Naive B cell (primary cell): ENCODE data around the gene RYR3. TPM values are rescaled to one million over a fixed set of nuclear protein-coding genes. Genes with fewer than 3 reads are reported as not detected.
A peak's percentile ranks its signal among the peaks of the same experiment; 100 is the strongest.

Experiments used
- ATAC-seq, 2 donors: fragments of 150-1000 bp; cut with Tn5 transposase; 2 replicates each; pipeline ENCODE4 v1.10.0; 2021; ENCODE audit warnings: low read depth in 2 of 2, mild to moderate bottlenecking in 2 of 2, moderate library complexity in 2 of 2
- DNase-seq: peaks from one replicate; pipeline ENCODE4 v3.0.0; 2022
- H3K27ac Mint-ChIP-seq, 6 donors: one replicate each; pipeline ENCODE4 v1.8.0; 2020 to 2022; ENCODE audit warnings: mild to moderate bottlenecking in 6 of 6, mixed read lengths in 6 of 6, moderate library complexity in 5 of 6, inconsistent platforms in 2 of 6
- H3K27me3 Mint-ChIP-seq, 3 donors: one replicate each; pipeline ENCODE4 v1.8.0; 2021 to 2022; ENCODE audit warnings: mixed read lengths in 3 of 3, mild to moderate bottlenecking in 1 of 3
- H3K36me3 Mint-ChIP-seq, 2 donors: one replicate each; pipeline ENCODE4 v1.8.0; 2020 to 2022; ENCODE audit warnings: mixed read lengths in 2 of 2, inconsistent platforms in 1 of 2, mild to moderate bottlenecking in 1 of 2
- H3K4me1 Mint-ChIP-seq, 3 donors: one replicate each; pipeline ENCODE4 v1.8.0; 2020 to 2022; ENCODE audit warnings: mixed read lengths in 3 of 3, inconsistent platforms in 1 of 3, mild to moderate bottlenecking in 1 of 3, moderate library complexity in 1 of 3
- H3K4me3 Mint-ChIP-seq, 8 donors: one replicate each; pipeline ENCODE4 v1.8.0; 2020 to 2022; ENCODE audit warnings: mild to moderate bottlenecking in 8 of 8, mixed read lengths in 8 of 8, moderate library complexity in 8 of 8, inconsistent platforms in 2 of 8
- H3K9me3 Mint-ChIP-seq, 7 donors: one replicate each; pipeline ENCODE4 v1.8.0; 2020 to 2022; ENCODE audit warnings: mixed read lengths in 7 of 7, mild to moderate bottlenecking in 5 of 7, inconsistent platforms in 2 of 7, moderate library complexity in 1 of 7
- polyA plus RNA-seq, 6 donors: library from polyadenylated mRNA; unstranded; fragments of 300-500 nt; fragmentation: Illumina TruSeq; gene quantifications; one replicate each; pipeline ENCODE4 v1.2.3, GENCODE V29; 2021; ENCODE audit warnings: low read depth in 6 of 6

RYR3 gene
- polyA plus RNA-seq, 6 donors from 2014 or later = 0.14 to 0.86 (median 0.23) TPM

DNA sequence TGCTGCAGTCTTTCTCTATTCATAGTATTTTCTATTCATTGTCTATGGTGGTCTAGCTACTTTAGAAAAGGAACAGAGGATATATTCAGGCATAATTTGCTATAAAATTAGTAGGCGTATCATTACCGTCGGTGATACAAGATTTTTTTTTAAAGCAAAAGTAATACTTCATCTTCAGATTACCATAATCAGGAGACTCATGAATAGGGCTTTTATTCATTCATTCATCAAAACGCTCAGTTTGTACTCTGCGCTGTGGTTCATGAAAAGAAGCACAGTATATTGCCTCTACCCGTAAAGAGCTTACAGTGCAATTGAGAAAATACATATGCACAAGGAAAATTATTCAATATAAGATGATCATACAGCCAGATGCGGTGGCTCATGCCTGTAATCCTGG, 520.9 kb downstream of the RYR3 start:
- H3K9me3 Mint-ChIP-seq = peaks cover 0 to 12% (median 0%) of the 10 kb centered on the region in 7 donors
- no peaks in the 10 kb centered on the region for H3K4me1 Mint-ChIP-seq
- no peak overlapping the region for H3K27ac Mint-ChIP-seq
- DNase-seq (no peak), ATAC-seq (no peak)
- H3K36me3 Mint-ChIP-seq = no peaks in the 10 kb centered on the region
- no peak overlapping the region for H3K4me3 Mint-ChIP-seq
- H3K27me3 Mint-ChIP-seq = peaks cover 0 to 7% (median under 1%) of the 10 kb centered on the region in 3 donors

DNA sequence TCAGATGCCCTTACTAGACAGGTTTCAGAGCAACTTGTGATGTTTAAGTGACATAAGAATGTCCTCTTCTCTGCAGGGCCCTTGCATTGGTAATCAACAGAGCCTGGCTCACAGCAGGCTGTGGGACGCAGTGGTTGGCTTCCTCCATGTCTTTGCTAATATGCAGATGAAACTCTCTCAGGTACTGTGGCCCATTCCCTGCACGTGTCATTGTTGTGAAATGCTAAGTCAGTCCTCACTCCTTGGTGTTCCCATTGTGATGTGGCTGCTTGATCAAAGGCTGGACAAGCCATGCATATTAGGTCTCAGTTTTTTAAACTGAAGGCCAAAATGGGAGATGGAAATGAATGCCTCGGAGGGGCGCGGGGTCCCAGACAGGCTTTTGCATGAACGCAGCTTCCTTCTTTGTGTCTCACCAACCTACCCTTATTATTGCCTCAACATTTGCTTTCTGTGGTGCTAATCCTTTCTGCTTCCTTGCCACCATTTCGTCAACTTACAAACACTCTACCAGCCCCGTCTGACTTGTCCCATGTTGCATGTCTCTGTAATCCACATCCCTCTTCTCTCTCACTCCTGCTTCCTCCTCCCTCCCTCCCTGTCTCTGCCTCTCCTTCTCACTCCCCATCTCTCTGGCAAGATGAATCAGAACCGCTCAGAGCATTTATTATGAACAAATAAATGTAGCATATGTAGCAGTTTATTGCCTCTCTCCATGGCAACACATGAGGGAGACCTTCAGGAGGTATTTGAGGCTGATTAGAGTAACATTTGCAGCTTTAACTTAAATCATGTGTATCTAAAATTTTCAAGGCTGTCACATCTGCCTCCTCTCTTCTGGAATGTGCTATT, 524.4 kb downstream of the RYR3 start:
- Mint-ChIP-seq H3K27me3 (peaks cover 0 to 9% (median 4%) of the 10 kb centered on the region in 3 donors), H3K36me3 (no peaks in the 10 kb centered on the region), H3K27ac (no peak overlapping the region), H3K9me3 (peaks cover 0 to 2% (median 0%) of the 10 kb centered on the region in 7 donors), H3K4me3 (no peak overlapping the region), H3K4me1 (no peaks in the 10 kb centered on the region)
- ATAC-seq (no peak), DNase-seq (no peak)

DNA sequence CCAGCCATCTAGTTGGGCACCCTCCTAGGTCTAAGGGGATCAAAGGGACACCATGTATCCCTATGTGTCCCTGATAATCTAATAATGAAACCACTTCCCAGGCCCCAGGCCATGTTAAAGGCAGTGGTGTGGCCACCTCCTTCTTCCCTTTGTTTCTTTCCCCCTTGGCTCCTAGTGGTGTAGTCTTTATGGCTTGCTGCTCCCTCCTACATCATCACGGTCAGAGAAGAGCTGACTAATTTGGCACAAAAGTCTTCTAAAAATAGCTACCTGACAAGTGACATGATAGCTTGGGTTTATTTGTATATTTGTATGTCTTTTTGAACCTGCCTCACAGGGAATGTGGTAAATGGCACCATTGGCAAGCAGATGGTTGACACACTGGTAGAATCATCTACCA, 526.5 kb downstream of the RYR3 start:
- H3K4me3 Mint-ChIP-seq = peak overlapping the region in 1 of 8 donors; percentile 53
- H3K9me3 Mint-ChIP-seq = peaks cover 0 to 2% (median 0%) of the 10 kb centered on the region in 7 donors
- DNase-seq (no peak), ATAC-seq (no peak)
- H3K27me3 Mint-ChIP-seq = peaks cover 0 to 20% (median 9%) of the 10 kb centered on the region in 3 donors
- no peaks in the 10 kb centered on the region for H3K4me1 Mint-ChIP-seq
- H3K36me3 Mint-ChIP-seq = no peaks in the 10 kb centered on the region
- no peak overlapping the region for H3K27ac Mint-ChIP-seq

DNA sequence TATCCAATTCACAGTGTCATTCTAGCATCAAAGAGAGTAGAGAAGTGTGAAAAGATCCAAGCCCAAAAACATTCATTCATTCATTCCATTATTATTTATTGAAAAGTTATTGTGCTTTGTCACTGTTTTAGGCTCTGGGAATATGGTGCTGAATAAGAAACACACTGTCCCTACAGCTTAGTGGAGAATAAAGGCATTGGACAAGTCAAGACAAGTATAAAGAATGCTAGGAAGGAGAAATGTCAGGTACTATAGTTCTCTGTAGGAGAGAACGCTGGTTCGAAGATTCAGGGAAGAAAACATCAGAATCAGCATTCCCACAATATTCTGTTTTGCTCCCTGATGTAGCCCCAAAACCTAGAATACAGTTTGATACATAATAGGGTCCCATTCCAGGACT, 528.8 kb downstream of the RYR3 start:
- DNase-seq = no peak
- Mint-ChIP-seq H3K27ac (no peak overlapping the region), H3K36me3 (no peaks in the 10 kb centered on the region), H3K9me3 (no peaks in the 10 kb centered on the region), H3K4me1 (no peaks in the 10 kb centered on the region), H3K27me3 (peaks cover 0 to 22% (median 11%) of the 10 kb centered on the region in 3 donors), H3K4me3 (no peak overlapping the region)
- no peak for ATAC-seq

DNA sequence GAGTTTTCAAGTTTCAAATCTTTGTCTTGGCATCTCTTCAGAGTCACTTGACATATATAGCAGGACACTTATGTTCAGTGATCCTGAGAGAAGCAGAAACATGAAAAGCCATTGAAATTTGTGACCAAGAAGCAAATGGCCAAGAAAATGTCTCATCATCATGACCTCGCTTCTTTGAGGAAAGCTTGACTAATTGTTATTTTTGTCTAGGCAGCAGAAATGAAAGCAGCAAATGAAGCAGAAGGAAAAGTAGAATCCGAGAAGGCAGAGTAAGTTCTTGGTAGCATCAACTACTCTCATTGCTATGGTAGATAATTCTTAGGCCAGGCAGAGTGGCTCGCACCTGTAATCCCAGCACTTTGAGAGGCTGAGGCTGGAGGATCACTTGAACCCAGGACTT, 529.8 kb downstream of the RYR3 start:
- H3K36me3 Mint-ChIP-seq = no peaks in the 10 kb centered on the region
- no peak for ATAC-seq

DNA sequence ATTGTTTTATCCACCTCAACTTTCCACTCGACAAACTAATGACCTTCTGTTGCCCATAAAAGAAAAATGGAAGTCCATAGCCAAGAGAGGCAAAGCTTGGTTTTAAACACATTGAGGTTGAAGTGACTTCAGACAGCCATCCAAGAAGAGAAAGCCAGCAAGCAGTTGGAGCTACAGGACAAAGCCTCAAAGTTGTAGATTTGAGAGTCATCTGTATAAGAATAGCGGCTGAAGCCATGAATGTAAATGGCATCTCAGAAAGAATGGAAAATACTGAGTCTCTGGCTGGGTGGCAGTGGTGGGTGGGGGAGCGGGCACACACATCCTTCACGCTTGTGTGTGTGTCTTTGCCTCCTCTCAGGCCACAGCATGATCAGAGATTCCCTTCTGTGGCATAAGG, 533.4 kb downstream of the RYR3 start:
- no peak overlapping the region for H3K27ac Mint-ChIP-seq
- H3K4me1 Mint-ChIP-seq = no peaks in the 10 kb centered on the region
- DNase-seq (no peak), ATAC-seq (no peak)
- no peaks in the 10 kb centered on the region for H3K9me3 Mint-ChIP-seq
- no peaks in the 10 kb centered on the region for H3K36me3 Mint-ChIP-seq
- H3K4me3 Mint-ChIP-seq = no peak overlapping the region
- peaks cover 0 to 22% (median 11%) of the 10 kb centered on the region in 3 donors for H3K27me3 Mint-ChIP-seq

More for the DNA sequence above, 529.8 kb downstream of the RYR3 start:
- Mint-ChIP-seq H3K27me3 (peaks cover 0 to 22% (median 11%) of the 10 kb centered on the region in 3 donors), H3K4me3 (no peak overlapping the region), H3K4me1 (no peaks in the 10 kb centered on the region), H3K9me3 (no peaks in the 10 kb centered on the region), H3K27ac (no peak overlapping the region)
- no peak for DNase-seq

DNA sequence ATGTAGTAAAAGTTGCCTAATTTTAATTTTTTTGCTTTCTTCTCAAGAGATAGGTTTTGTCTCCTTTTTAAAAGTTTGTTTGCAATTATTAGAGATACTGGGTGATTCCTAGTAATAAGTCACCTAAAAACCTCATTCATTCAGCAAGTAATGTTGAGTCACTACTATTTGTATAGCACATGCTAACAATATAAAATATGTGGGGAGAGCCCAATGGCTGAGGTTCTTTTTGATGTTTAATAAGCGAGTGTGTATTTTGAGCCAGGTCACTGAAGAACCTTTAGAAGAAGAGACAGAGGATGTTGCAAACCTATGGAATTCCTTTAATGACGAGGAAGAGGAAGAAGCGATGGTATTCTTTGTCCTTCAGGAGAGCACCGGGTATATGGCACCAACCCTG, 533.8 kb downstream of the RYR3 start:
- Mint-ChIP-seq H3K9me3 (no peaks in the 10 kb centered on the region), H3K36me3 (no peaks in the 10 kb centered on the region), H3K27me3 (peaks cover 0 to 18% (median 11%) of the 10 kb centered on the region in 3 donors), H3K4me3 (no peak overlapping the region), H3K4me1 (no peaks in the 10 kb centered on the region), H3K27ac (no peak overlapping the region)
- DNase-seq (no peak), ATAC-seq (no peak)

DNA sequence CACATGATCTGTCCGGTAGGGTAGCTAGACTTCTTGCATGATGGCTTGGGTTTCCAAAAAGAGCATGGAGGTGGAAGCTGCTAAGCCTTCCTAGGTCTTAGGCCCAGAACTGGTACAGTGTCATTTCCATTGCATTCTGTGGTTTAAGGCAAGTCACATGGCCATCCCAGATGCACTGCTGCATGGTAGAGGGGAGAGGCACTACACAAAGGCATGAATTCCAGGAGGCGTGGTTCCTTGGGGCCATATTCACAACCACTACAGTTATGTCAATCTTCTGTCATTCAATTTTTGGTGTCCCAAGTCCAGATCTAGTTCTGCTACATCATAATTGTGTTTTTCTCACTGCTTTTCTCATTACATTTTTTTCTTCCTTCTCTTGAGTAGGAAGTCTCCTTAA, 535.4 kb downstream of the RYR3 start:
- DNase-seq (no peak), ATAC-seq (no peak)
- peaks cover 0 to 10% (median 7%) of the 10 kb centered on the region in 3 donors for H3K27me3 Mint-ChIP-seq
- no peaks in the 10 kb centered on the region for H3K36me3 Mint-ChIP-seq
- no peaks in the 10 kb centered on the region for H3K9me3 Mint-ChIP-seq
- no peak overlapping the region for H3K4me3 Mint-ChIP-seq
- peak overlapping the region in 1 of 6 donors; percentile 1 for H3K27ac Mint-ChIP-seq
- H3K4me1 Mint-ChIP-seq = no peaks in the 10 kb centered on the region

DNA sequence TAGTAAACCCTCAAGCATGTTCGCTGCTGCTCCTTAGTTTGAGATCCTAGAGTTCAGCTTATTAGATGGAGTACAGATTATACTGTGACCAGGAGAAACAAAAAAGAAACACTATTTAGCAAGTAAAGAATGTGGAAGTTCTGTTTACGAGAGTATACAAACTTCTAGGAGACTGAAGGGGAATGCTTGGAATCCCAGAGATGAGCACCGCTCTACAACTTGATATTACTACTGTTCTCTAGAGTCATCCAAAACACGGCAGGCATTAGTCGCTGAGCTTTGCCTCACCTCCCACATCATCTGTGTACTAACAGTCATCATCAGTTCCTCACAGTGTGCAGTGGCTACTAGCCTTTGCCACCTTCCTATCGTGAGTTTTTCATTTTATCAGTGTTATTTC, 536.1 kb downstream of the RYR3 start:
- no peak overlapping the region for H3K27ac Mint-ChIP-seq
- ATAC-seq (no peak), DNase-seq (no peak)
- H3K36me3 Mint-ChIP-seq = no peaks in the 10 kb centered on the region
- no peaks in the 10 kb centered on the region for H3K9me3 Mint-ChIP-seq
- H3K4me1 Mint-ChIP-seq = no peaks in the 10 kb centered on the region
- H3K4me3 Mint-ChIP-seq = no peak overlapping the region
- peaks cover 0 to 7% (median 6%) of the 10 kb centered on the region in 3 donors for H3K27me3 Mint-ChIP-seq

DNA sequence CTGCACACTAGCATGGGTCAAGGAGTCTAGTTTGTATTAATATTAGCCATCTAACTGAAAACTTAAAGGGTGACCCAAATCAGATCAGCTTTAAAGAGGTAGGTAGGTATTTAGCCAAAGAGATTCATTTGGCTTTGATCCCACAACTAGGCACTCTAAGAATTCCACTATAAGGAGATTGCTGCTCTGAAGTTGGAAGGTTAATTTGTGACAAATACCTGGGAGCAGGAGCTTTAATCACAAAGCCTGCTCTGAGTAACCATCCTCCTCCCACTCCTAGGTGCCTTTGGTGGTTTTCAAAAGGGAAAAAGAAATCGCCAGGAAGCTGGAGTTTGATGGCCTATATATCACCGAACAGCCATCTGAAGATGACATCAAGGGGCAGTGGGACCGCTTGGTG, 537.2 kb downstream of the RYR3 start:
- DNase-seq (no peak), ATAC-seq (no peak)
- no peaks in the 10 kb centered on the region for H3K27me3 Mint-ChIP-seq
- no peak overlapping the region for H3K4me3 Mint-ChIP-seq
- H3K9me3 Mint-ChIP-seq = no peaks in the 10 kb centered on the region
- H3K36me3 Mint-ChIP-seq = no peaks in the 10 kb centered on the region
- peak overlapping the region in 1 of 6 donors; percentile 65 for H3K27ac Mint-ChIP-seq
- H3K4me1 Mint-ChIP-seq = no peaks in the 10 kb centered on the region

DNA sequence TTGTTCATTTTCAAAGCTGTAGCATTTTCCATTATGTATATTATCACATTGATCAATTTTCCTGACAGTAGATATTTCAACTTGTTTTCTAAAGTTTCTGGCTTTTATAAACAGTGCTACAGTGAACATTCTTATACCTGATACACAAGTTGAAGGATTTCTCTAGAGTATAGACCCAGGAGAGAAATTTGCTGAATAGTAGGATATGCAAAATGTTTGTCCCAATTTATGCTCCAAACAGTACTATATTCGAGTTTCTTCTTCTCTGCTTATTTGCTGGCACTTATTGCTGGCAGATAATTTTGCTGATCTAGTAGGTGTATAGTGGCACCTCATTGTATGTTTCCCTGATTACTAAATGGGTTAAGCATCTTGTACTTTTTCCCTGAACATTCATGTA, 540.3 kb downstream of the RYR3 start:
- ATAC-seq (no peak), DNase-seq (no peak)
- no peak overlapping the region for H3K4me3 Mint-ChIP-seq
- no peaks in the 10 kb centered on the region for H3K4me1 Mint-ChIP-seq
- no peaks in the 10 kb centered on the region for H3K27me3 Mint-ChIP-seq
- no peak overlapping the region for H3K27ac Mint-ChIP-seq
- no peaks in the 10 kb centered on the region for H3K36me3 Mint-ChIP-seq
- H3K9me3 Mint-ChIP-seq = no peaks in the 10 kb centered on the region

DNA sequence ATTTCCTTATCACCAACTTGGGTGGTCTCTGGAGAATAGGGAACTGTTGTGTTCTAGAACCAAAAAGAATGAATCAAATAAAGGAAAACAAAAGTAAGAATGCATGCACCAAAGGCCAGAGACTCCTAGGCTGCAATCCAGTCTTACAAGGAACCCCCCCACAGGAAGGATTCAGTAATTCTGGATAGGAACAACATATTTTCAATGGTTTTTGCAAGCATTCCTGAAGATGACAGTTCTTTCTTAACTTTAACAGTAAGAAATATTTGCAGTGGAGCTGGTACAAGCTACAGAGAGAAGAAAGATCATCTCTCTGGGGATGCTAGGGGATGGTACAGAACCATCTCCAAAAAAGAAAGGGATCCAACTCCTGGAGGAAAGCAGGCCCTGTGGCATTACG, 541.3 kb downstream of the RYR3 start:
- H3K27ac Mint-ChIP-seq = no peak overlapping the region
- DNase-seq (no peak), ATAC-seq (no peak)
- H3K27me3 Mint-ChIP-seq = no peaks in the 10 kb centered on the region
- no peaks in the 10 kb centered on the region for H3K36me3 Mint-ChIP-seq
- no peaks in the 10 kb centered on the region for H3K4me1 Mint-ChIP-seq
- no peak overlapping the region for H3K4me3 Mint-ChIP-seq
- no peaks in the 10 kb centered on the region for H3K9me3 Mint-ChIP-seq

DNA sequence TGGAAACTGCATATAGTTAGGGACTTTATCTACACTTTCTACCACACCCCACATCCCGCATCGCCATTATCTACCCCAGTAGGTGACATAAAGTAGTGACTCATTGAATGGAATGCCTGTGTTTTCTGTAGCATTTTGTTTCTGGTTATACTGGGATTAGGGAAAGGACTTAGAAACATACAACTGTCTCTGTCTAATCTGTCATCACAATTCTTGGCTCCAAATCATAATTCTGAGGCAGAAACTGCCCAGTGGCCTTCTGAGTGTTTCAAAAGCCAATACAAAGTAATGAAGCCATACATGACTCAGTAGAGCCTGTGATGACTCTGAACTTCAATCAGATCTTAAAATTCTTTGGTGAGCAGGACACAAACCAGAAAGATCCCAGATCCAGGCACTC, 541.8 kb downstream of the RYR3 start:
- Mint-ChIP-seq H3K9me3 (no peaks in the 10 kb centered on the region), H3K4me3 (no peak overlapping the region), H3K36me3 (no peaks in the 10 kb centered on the region), H3K4me1 (no peaks in the 10 kb centered on the region), H3K27me3 (no peaks in the 10 kb centered on the region), H3K27ac (no peak overlapping the region)
- DNase-seq (no peak), ATAC-seq (no peak)

DNA sequence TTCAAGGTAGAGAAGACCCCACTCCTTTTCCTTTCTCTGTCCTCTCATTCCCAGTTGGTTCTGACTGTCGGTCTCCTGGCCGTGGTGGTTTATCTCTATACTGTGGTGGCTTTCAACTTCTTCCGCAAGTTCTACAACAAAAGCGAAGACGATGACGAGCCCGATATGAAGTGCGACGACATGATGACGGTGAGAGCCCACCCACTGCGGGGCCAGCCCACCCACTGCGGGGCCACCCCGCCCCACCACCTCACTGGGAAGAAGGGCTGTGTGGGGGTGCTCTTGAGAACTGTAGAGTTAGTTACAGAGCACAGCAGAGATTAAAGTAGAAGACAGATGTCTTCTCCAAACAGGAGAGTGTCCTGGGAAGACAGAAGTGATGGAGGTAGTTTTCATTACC, 547.0 kb downstream of the RYR3 start:
- H3K27ac Mint-ChIP-seq = no peak overlapping the region
- DNase-seq (no peak), ATAC-seq (no peak)
- no peak overlapping the region for H3K4me3 Mint-ChIP-seq
- peaks cover 0 to 7% of the 10 kb centered on the region in 2 donors for H3K36me3 Mint-ChIP-seq
- no peaks in the 10 kb centered on the region for H3K27me3 Mint-ChIP-seq
- H3K9me3 Mint-ChIP-seq = no peaks in the 10 kb centered on the region
- H3K4me1 Mint-ChIP-seq = no peaks in the 10 kb centered on the region
